ENCODE data around the gene MED28. TPM values are rescaled to one million over a fixed set of nuclear protein-coding genes. Genes with fewer than 3 reads are reported as not detected.
"Not testable (repeated sequence)": the region's sequence is repeated elsewhere in the genome, so short reads cannot be mapped to it uniquely, and the experiment has no call there.

The MED28 gene
- polyA plus RNA-seq (2013, experiment 1 of 4): 83.5 TPM
- 91.7 TPM for polyA plus RNA-seq (2013, experiment 2 of 4)
- polyA plus RNA-seq (2013, experiment 3 of 4): 61.8 TPM
- 75.5 TPM for polyA plus RNA-seq (2013, experiment 4 of 4)

DNA sequence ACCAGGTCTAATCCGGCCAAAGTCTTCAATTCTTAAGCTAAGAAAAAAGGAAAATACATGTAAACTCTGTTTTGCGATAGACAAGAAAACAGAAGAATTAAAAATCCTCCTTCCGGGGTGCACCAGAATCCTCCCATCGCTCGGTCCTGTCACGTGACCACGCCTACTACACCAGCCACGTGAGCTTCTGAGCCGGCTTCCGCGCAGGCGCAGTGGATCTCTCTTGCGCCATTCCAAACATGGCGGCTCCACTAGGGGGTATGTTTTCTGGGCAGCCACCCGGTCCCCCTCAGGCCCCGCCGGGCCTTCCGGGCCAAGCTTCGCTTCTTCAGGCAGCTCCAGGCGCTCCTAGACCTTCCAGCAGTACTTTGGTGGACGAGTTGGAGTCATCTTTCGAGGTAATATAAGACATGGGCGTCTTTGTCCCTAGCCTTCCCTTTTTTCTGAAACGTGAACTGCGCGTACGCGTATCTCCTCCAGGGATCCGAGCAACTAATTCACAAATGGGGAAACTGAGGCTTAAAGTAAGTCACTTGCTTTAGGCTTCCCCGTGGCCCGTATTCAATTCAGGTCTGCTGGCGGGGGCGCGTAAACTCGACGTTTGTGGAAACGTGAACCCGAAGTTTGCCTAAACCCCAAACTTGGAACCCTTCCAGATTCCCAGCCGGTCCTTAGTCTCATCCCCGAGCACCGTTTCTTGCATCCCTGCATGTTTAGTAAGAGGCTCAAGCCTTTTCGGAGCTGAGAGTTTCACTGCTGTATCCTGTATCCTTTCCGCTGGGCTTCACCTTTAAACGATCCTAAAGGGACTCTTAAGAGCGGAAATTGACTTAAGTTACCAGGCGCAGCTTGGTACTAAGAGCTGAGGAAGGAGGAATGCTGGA lies at the start of gene MED28:
Gene MED28, plus strand, starts transcription at position 226 of the 884 bp plus-strand sequence. Its CDS starts 14 bp downstream, at position 240.
- H3K27me3 ChIP-seq (ENCODE audit: control insufficient read depth, insufficient read depth, low read length, poor library complexity, severe bottlenecking): no peaks in the 10 kb centered on the region
- 0% methylated on average over 46 of the region's 46 CpGs for WGBS, 2 experiments
- peaks cover 5% of the 10 kb centered on the region for H3K36me3 ChIP-seq (ENCODE audit: control insufficient read depth, insufficient read depth, low read length)
- no peaks in the 10 kb centered on the region for H3K9me3 ChIP-seq (ENCODE audit: control insufficient read depth, low read length)
- H3K4me3 ChIP-seq (ENCODE audit: insufficient read depth, low read depth, low read length): peak within 1 kb of the TSS; percentile 95
- no peaks in the 10 kb centered on the region for H3K4me1 ChIP-seq (ENCODE audit: control insufficient read depth, insufficient read depth, low read length)
- peak within 1 kb of the TSS; percentile 6 for H3K27ac ChIP-seq (ENCODE audit: insufficient read depth, low read depth, low read length, poor library complexity, severe bottlenecking)

GRCh38 chr4:17565846-17566245 lies 48.6 kb upstream of the MED28 start:
- H3K27me3 ChIP-seq (ENCODE audit: control insufficient read depth, insufficient read depth, low read length, poor library complexity, severe bottlenecking): no peaks in the 10 kb centered on the region
- WGBS, 2 experiments: 94 to 95% methylated on average over 3 of the region's 3 CpGs
- H3K9me3 ChIP-seq (ENCODE audit: control insufficient read depth, low read length): no peaks in the 10 kb centered on the region
- no peak overlapping the region for H3K27ac ChIP-seq (ENCODE audit: insufficient read depth, low read depth, low read length, poor library complexity, severe bottlenecking)
- no peaks in the 10 kb centered on the region for H3K4me1 ChIP-seq (ENCODE audit: control insufficient read depth, insufficient read depth, low read length)
- no peak overlapping the region for H3K4me3 ChIP-seq (ENCODE audit: insufficient read depth, low read depth, low read length)
- no peaks in the 10 kb centered on the region for H3K36me3 ChIP-seq (ENCODE audit: control insufficient read depth, insufficient read depth, low read length)

- H3K4me1 ChIP-seq (ENCODE audit: control insufficient read depth, insufficient read depth, low read length): no peaks in the 10 kb centered on the region
- no peak overlapping the region for H3K4me3 ChIP-seq (ENCODE audit: insufficient read depth, low read depth, low read length)
- no peaks in the 10 kb centered on the region for H3K9me3 ChIP-seq (ENCODE audit: control insufficient read depth, low read length)
- 85 to 90% methylated on average over 2 of the region's 2 CpGs for WGBS, 2 experiments
- H3K36me3 ChIP-seq (ENCODE audit: control insufficient read depth, insufficient read depth, low read length): no peaks in the 10 kb centered on the region
- no peaks in the 10 kb centered on the region for H3K27me3 ChIP-seq (ENCODE audit: control insufficient read depth, insufficient read depth, low read length, poor library complexity, severe bottlenecking)
- H3K27ac ChIP-seq (ENCODE audit: insufficient read depth, low read depth, low read length, poor library complexity, severe bottlenecking): no peak overlapping the region
These were observed 47.2 kb upstream of the MED28 start for GRCh38 chr4:17567271-17567670.

- no peaks in the 10 kb centered on the region for H3K36me3 ChIP-seq (ENCODE audit: control insufficient read depth, insufficient read depth, low read length)
- no peaks in the 10 kb centered on the region for H3K9me3 ChIP-seq (ENCODE audit: control insufficient read depth, low read length)
- H3K27me3 ChIP-seq (ENCODE audit: control insufficient read depth, insufficient read depth, low read length, poor library complexity, severe bottlenecking): no peaks in the 10 kb centered on the region
- no peaks in the 10 kb centered on the region for H3K4me1 ChIP-seq (ENCODE audit: control insufficient read depth, insufficient read depth, low read length)
- WGBS, 2 experiments: 92 to 97% methylated on average over 4 of the region's 4 CpGs
- no peak overlapping the region for H3K27ac ChIP-seq (ENCODE audit: insufficient read depth, low read depth, low read length, poor library complexity, severe bottlenecking)
- no peak overlapping the region for H3K4me3 ChIP-seq (ENCODE audit: insufficient read depth, low read depth, low read length)
These were observed 40.2 kb upstream of the MED28 start for GRCh38 chr4:17574206-17574605.

GRCh38 chr4:17575177-17575576 lies 39.3 kb upstream of the MED28 start:
- H3K4me1 ChIP-seq (ENCODE audit: control insufficient read depth, insufficient read depth, low read length); H3K27ac ChIP-seq (ENCODE audit: insufficient read depth, low read depth, low read length, poor library complexity, severe bottlenecking); H3K9me3 ChIP-seq (ENCODE audit: control insufficient read depth, low read length); H3K27me3 ChIP-seq (ENCODE audit: control insufficient read depth, insufficient read depth, low read length, poor library complexity, severe bottlenecking); H3K4me3 ChIP-seq (ENCODE audit: insufficient read depth, low read depth, low read length); H3K36me3 ChIP-seq (ENCODE audit: control insufficient read depth, insufficient read depth, low read length): not testable (repeated sequence)
- 88 to 90% methylated on average over 12 of the region's 12 CpGs for WGBS, 2 experiments

- Histone ChIP-seq H3K36me3 (ENCODE audit: control insufficient read depth, insufficient read depth, low read length) (no peaks in the 10 kb centered on the region), H3K4me1 (ENCODE audit: control insufficient read depth, insufficient read depth, low read length) (no peaks in the 10 kb centered on the region), H3K4me3 (ENCODE audit: insufficient read depth, low read depth, low read length) (peak within 1 kb of the TSS; percentile 51), H3K27ac (ENCODE audit: insufficient read depth, low read depth, low read length, poor library complexity, severe bottlenecking) (peak within 1 kb of the TSS; percentile 50), H3K9me3 (ENCODE audit: control insufficient read depth, low read length) (no peaks in the 10 kb centered on the region), H3K27me3 (ENCODE audit: control insufficient read depth, insufficient read depth, low read length, poor library complexity, severe bottlenecking) (no peaks in the 10 kb centered on the region)
- WGBS, 2 experiments: 0% methylated on average over 91 of the region's 91 CpGs
These were observed 37.3 kb upstream of the MED28 start, which contains the start of gene LAP3 for GRCh38 chr4:17576932-17577664. Gene LAP3 (plus strand): TSS chr4:17577198. CDS start chr4:17577466, 268 bp downstream.

GRCh38 chr4:17577665-17578481 lies 36.6 kb upstream of the MED28 start:
- Histone ChIP-seq H3K36me3 (ENCODE audit: control insufficient read depth, insufficient read depth, low read length) (no peaks in the 10 kb centered on the region), H3K4me1 (ENCODE audit: control insufficient read depth, insufficient read depth, low read length) (no peaks in the 10 kb centered on the region), H3K4me3 (ENCODE audit: insufficient read depth, low read depth, low read length) (peak overlapping the region; percentile 51), H3K9me3 (ENCODE audit: control insufficient read depth, low read length) (no peaks in the 10 kb centered on the region), H3K27ac (ENCODE audit: insufficient read depth, low read depth, low read length, poor library complexity, severe bottlenecking) (no peak overlapping the region), H3K27me3 (ENCODE audit: control insufficient read depth, insufficient read depth, low read length, poor library complexity, severe bottlenecking) (no peaks in the 10 kb centered on the region)
- WGBS, 2 experiments: 14% methylated on average over 33 of the region's 33 CpGs

DNA sequence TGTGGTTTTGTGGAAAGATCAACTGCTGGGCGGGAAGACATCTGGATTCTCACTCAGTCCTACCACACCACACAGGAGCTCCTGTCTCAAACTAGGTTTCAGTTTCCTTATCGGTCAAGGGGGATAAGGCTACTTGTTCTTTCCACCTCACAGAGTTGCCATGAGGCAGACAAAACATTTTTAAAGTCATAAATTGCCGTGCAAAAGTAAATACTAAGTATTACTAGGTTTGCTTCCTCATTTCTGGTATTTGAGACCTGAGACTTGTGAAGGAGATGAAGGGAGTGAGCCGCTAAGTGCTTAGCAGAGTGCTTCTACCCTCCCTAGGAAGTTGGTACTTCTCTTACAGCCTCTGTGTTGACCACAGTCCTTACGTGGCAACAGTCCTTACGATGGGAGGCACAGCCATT lies 36.0 kb upstream of the MED28 start:
- peaks cover 4% of the 10 kb centered on the region for H3K36me3 ChIP-seq (ENCODE audit: control insufficient read depth, insufficient read depth, low read length)
- H3K27me3 ChIP-seq (ENCODE audit: control insufficient read depth, insufficient read depth, low read length, poor library complexity, severe bottlenecking): no peaks in the 10 kb centered on the region
- no peaks in the 10 kb centered on the region for H3K9me3 ChIP-seq (ENCODE audit: control insufficient read depth, low read length)
- no peak overlapping the region for H3K27ac ChIP-seq (ENCODE audit: insufficient read depth, low read depth, low read length, poor library complexity, severe bottlenecking)
- H3K4me3 ChIP-seq (ENCODE audit: insufficient read depth, low read depth, low read length): peak overlapping the region; percentile 51
- 91% methylated on average over 6 of the region's 6 CpGs for WGBS, 2 experiments
- no peaks in the 10 kb centered on the region for H3K4me1 ChIP-seq (ENCODE audit: control insufficient read depth, insufficient read depth, low read length)

DNA sequence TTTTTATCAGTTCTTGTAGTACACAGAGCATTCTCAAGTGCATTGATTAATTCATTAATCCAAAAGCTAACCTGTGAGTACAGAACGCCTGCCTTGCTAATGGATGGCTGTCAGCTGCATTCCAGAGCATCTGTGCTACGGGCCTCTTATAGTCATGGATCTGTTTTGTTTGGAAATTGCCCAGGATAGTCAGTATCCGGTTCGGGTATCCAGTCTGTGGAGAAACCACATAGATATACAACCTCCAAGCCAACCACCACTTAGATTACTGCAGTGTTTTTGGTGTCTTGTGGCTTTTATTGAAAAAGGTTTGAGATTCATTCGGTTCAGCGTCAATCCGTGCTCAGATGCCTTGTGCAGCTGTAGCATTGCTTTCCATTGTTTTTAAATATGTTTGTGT lies 33.5 kb upstream of the MED28 start:
- WGBS, 2 experiments: 96% methylated on average over 5 to 7 of the region's 7 CpGs
- Histone ChIP-seq H3K4me3 (ENCODE audit: insufficient read depth, low read depth, low read length) (no peak overlapping the region), H3K27ac (ENCODE audit: insufficient read depth, low read depth, low read length, poor library complexity, severe bottlenecking) (no peak overlapping the region), H3K27me3 (ENCODE audit: control insufficient read depth, insufficient read depth, low read length, poor library complexity, severe bottlenecking) (no peaks in the 10 kb centered on the region), H3K36me3 (ENCODE audit: control insufficient read depth, insufficient read depth, low read length) (peaks cover 20% of the 10 kb centered on the region), H3K9me3 (ENCODE audit: control insufficient read depth, low read length) (no peaks in the 10 kb centered on the region), H3K4me1 (ENCODE audit: control insufficient read depth, insufficient read depth, low read length) (no peaks in the 10 kb centered on the region)

Measured in ectodermal cell (in vitro differentiated cells).